H9 (cell line): Measurements from ENCODE around the gene FBXO38. TPM values are rescaled to one million over a fixed set of nuclear protein-coding genes. Genes with fewer than 3 reads are reported as not detected.
A peak's percentile ranks its signal among the peaks of the same experiment; 100 is the strongest.

Experiments
- DNase-seq: peaks from one replicate; pipeline ENCODE4 v3.0.0-alpha.2; 2017
- H2AFZ ChIP-seq: one replicate; pipeline ENCODE4 v1.6.1; 2013; ENCODE audit warnings: mild to moderate bottlenecking, low read length, control low read depth, moderate library complexity
- H2AK5ac ChIP-seq: 2 replicates; pipeline ENCODE4 v1.6.1; 2013; ENCODE audit warnings: low read length, control low read depth, mixed read lengths; ENCODE audit not compliant: insufficient read length
- H2BK120ac ChIP-seq: one replicate; pipeline ENCODE4 v1.6.1; 2013; ENCODE audit warnings: low read depth, mild to moderate bottlenecking, low read length, control low read depth, inconsistent platforms; ENCODE audit not compliant: poor library complexity, severe bottlenecking
- H2BK12ac ChIP-seq: 2 replicates; pipeline ENCODE4 v1.6.1; 2013; ENCODE audit warnings: low read length, control low read depth, mixed read lengths, low read depth; ENCODE audit not compliant: insufficient read length
- H2BK15ac ChIP-seq: 2 replicates; pipeline ENCODE4 v1.6.1; 2013; ENCODE audit warnings: low read depth, low read length, control low read depth
- H2BK20ac ChIP-seq: one replicate; pipeline ENCODE4 v1.6.1; 2013; ENCODE audit warnings: low read depth, mild to moderate bottlenecking, low read length, control low read depth, inconsistent platforms; ENCODE audit not compliant: poor library complexity, severe bottlenecking
- H2BK5ac ChIP-seq: 2 replicates; pipeline ENCODE4 v1.6.1; 2013; ENCODE audit warnings: low read length, control low read depth, mixed read lengths; ENCODE audit not compliant: insufficient read length
- H3K14ac ChIP-seq: 2 replicates; pipeline ENCODE4 v1.6.1; 2013; ENCODE audit warnings: low read length, control low read depth; ENCODE audit not compliant: insufficient read depth
- H3K18ac ChIP-seq: 2 replicates; pipeline ENCODE4 v1.6.1; 2013; ENCODE audit warnings: low read depth, mild to moderate bottlenecking, mixed read lengths, low read length, control low read depth; ENCODE audit not compliant: insufficient read length
- H3K23ac ChIP-seq: 2 replicates; pipeline ENCODE4 v1.6.1; 2013; ENCODE audit warnings: low read length, control low read depth, mixed read lengths, low read depth; ENCODE audit not compliant: insufficient read length
- H3K23me2 ChIP-seq: 2 replicates; pipeline ENCODE4 v1.6.1; 2013; ENCODE audit warnings: low read depth, mild to moderate bottlenecking, mixed read lengths, low read length, control low read depth; ENCODE audit not compliant: insufficient read length, poor library complexity, severe bottlenecking
- H3K27ac ChIP-seq: 2 replicates; pipeline ENCODE4 v1.5.1; 2013; ENCODE audit warnings: low read length, control low read depth, mixed read lengths, low read depth; ENCODE audit not compliant: insufficient read length
- H3K27me3 ChIP-seq: 2 replicates; pipeline ENCODE4 v1.6.1; 2013; ENCODE audit warnings: low read length, control low read depth, inconsistent platforms; ENCODE audit not compliant: insufficient read depth
- H3K4ac ChIP-seq: 2 replicates; pipeline ENCODE4 v1.6.1; 2013; ENCODE audit warnings: low read depth, mild to moderate bottlenecking, control low read depth, inconsistent platforms, low read length, moderate library complexity
- H3K4me1 ChIP-seq: 2 replicates; pipeline ENCODE4 v1.6.1; 2013; ENCODE audit warnings: low read length, control low read depth, inconsistent platforms; ENCODE audit not compliant: insufficient read depth
- H3K4me2 ChIP-seq: 2 replicates; pipeline ENCODE4 v1.6.1; 2013; ENCODE audit warnings: low read length, control low read depth, mixed read lengths; ENCODE audit not compliant: insufficient read length, insufficient read depth
- H3K56ac ChIP-seq: 2 replicates; pipeline ENCODE4 v1.6.1; 2013; ENCODE audit warnings: low read depth, mild to moderate bottlenecking, mixed read lengths, low read length, control low read depth; ENCODE audit not compliant: insufficient read length
- H3K79me1 ChIP-seq: 2 replicates; pipeline ENCODE4 v1.6.1; 2013; ENCODE audit warnings: low read depth, mild to moderate bottlenecking, moderate library complexity, low read length, control low read depth, inconsistent platforms; ENCODE audit not compliant: insufficient read depth, poor library complexity, severe bottlenecking
- H3K79me2 ChIP-seq: 2 replicates; pipeline ENCODE4 v1.6.1; 2013; ENCODE audit warnings: low read length, control low read depth, inconsistent platforms; ENCODE audit not compliant: insufficient read depth
- H3K9ac ChIP-seq: 2 replicates; pipeline ENCODE4 v1.6.1; 2013; ENCODE audit warnings: low read length, control low read depth, mixed read lengths; ENCODE audit not compliant: insufficient read length; ENCODE audit errors: extremely low read depth
- H3K9me3 ChIP-seq: one replicate; pipeline ENCODE4 v1.6.1; 2013; ENCODE audit warnings: low read depth, low read length, inconsistent platforms; ENCODE audit not compliant: control insufficient read depth
- H3T11ph ChIP-seq: one replicate; pipeline ENCODE4 v1.6.1; 2013; ENCODE audit warnings: mild to moderate bottlenecking, low read length, control low read depth, inconsistent platforms
- H4K20me1 ChIP-seq: one replicate; pipeline ENCODE4 v1.6.1; 2013; ENCODE audit not compliant: control insufficient read depth, insufficient read length, insufficient read depth
- H4K5ac ChIP-seq: 2 replicates; pipeline ENCODE4 v1.6.1; 2013; ENCODE audit warnings: low read depth, mild to moderate bottlenecking, mixed read lengths, low read length, control low read depth; ENCODE audit not compliant: insufficient read length
- H4K8ac ChIP-seq: replicated peaks from 2 replicates; pipeline ENCODE4 v1.6.1; 2013; ENCODE audit warnings: low read length, control low read depth, mixed read lengths, low read depth; ENCODE audit not compliant: insufficient read length
- H4K91ac ChIP-seq: 2 replicates; pipeline ENCODE4 v1.6.1; 2013; ENCODE audit warnings: low read depth, mild to moderate bottlenecking, moderate library complexity, mixed read lengths, low read length, control low read depth; ENCODE audit not compliant: insufficient read length
- H3K27ac Mint-ChIP-seq, 3 experiments: 2 replicates in 2 of 3; 3 replicates in 1 of 3; pipeline ENCODE4 v1.8.0; 2020 to 2021; ENCODE audit warnings: mixed read lengths in 3 of 3, mild to moderate bottlenecking in 1 of 3, moderate library complexity in 1 of 3
- H3K27me3 Mint-ChIP-seq: 2 replicates; pipeline ENCODE4 v1.8.0; 2021; ENCODE audit warnings: low read depth, mild to moderate bottlenecking, moderate library complexity, mixed read lengths
- H3K36me3 Mint-ChIP-seq, 3 experiments: 2 replicates in 2 of 3; 3 replicates in 1 of 3; pipeline ENCODE4 v1.8.0; 2020 to 2021; ENCODE audit warnings: low read depth in 3 of 3, mixed read lengths in 3 of 3; ENCODE audit not compliant: insufficient read depth in 1 of 3
- H3K4me1 Mint-ChIP-seq, 2 experiments: 2 replicates each; pipeline ENCODE4 v1.8.0; 2020; ENCODE audit warnings: mixed read lengths in 2 of 2
- H3K4me3 Mint-ChIP-seq, 2 experiments: 2 replicates in 1 of 2; 3 replicates in 1 of 2; pipeline ENCODE4 v1.8.0; 2020 to 2021; ENCODE audit warnings: mild to moderate bottlenecking in 2 of 2, mixed read lengths in 2 of 2, moderate library complexity in 1 of 2
- H3K9me3 Mint-ChIP-seq, 2 experiments: 2 replicates in 1 of 2; 3 replicates in 1 of 2; pipeline ENCODE4 v1.8.0; 2020; ENCODE audit warnings: mild to moderate bottlenecking in 2 of 2, mixed read lengths in 2 of 2, moderate library complexity in 1 of 2
- WGBS: extraction: QIAGEN DNeasy Blood & Tissue Kit; methylation state at CpG from one replicate; pipeline ENCODE4 v1.1.7; 2013; ENCODE audit warnings: missing lambda C conversion rate, low lambda C conversion rate, mixed read lengths; ENCODE audit not compliant: insufficient read length; ENCODE audit errors: extremely low coverage; 5-methylcytosine and 5-hydroxymethylcytosine counted together
- total RNA-seq: library from RNA; stranded (reverse); gene quantifications from 2 replicates; pipeline ENCODE4 v1.2.1, GENCODE V29; 2021
- TF ChIP-seq, protein P1 (sequence below): fragments of 200-600 bp; sonication (generic); conservative IDR thresholded peaks from 3 replicates; pipeline ENCODE4 v1.8.0; 2021; ENCODE audit warnings: antibody characterized with exemption, mild to moderate bottlenecking

FBXO38 gene
- total RNA-seq, 1 experiment from 2014 or later: 34.6 TPM

DNA sequence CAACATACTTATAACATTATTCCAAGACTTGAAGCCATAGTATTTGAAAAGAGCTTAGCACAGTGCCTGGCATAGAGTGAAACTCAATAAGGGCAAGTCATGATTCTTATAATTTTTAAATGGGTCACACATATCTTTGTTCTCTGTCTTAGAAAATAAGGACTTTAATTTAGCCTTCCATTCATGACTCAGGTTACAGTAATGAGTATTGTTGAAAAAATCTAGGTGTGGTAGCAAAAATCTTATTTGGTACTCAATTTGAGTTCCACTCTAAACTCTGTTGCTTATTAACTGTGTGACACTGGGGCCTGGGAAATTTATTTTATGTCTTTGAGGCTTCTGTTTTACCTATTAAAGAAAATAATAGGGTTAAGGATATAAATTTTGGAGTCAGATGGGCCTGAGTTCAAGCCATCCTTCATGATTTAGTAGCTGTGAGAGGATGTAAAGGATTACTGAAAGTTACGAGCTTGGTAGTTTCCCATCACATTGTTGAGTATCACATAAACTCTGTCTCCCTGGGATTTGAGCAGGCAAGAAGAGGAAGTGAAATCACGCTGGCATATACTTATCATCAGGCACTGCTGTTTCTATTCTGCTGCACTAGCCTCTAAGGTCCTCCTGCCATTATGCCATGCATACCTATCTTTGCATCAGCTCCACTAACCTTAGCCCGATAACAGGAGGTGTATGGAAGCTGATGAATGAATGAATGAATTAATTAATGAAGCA is 46.9 kb upstream of the FBXO38 start:
- Histone ChIP-seq H3K4ac (no peak overlapping the region), H3K79me1 (no peaks in the 10 kb centered on the region), H3K18ac (no peak overlapping the region), H3K23ac (no peak overlapping the region), H3K4me1 (no peaks in the 10 kb centered on the region), H3K79me2 (no peaks in the 10 kb centered on the region), H4K20me1 (no peaks in the 10 kb centered on the region), H3K9ac (no peak overlapping the region), H2BK5ac (no peak overlapping the region), H2BK20ac (no peak overlapping the region), H4K8ac (no peak overlapping the region), H3K4me2 (no peak overlapping the region), H3K27me3 (no peaks in the 10 kb centered on the region), H3K27ac (no peak overlapping the region), H2BK120ac (no peak overlapping the region), H3K9me3 (no peaks in the 10 kb centered on the region), H3K23me2 (no peaks in the 10 kb centered on the region), H3K14ac (no peak overlapping the region), H2BK15ac (no peak overlapping the region), H4K5ac (no peak overlapping the region), H3T11ph (no peak overlapping the region), H2AK5ac (no peak overlapping the region), H4K91ac (no peak overlapping the region), H2AFZ (no peak overlapping the region), H3K56ac (no peak overlapping the region), H2BK12ac (no peak overlapping the region)
- H3K9me3 Mint-ChIP-seq: no peaks in the 10 kb centered on the region
- no peak overlapping the region for H3K4me3 Mint-ChIP-seq
- no peaks in the 10 kb centered on the region for H3K4me1 Mint-ChIP-seq
- peak overlapping the region in 1 of 3 experiments; percentile 70; a peak in 1 of 7 replicates for H3K27ac Mint-ChIP-seq
- WGBS: no CpG with 5 or more reads among the region's 3 CpGs
- no peak for DNase-seq
- no peaks in the 10 kb centered on the region; the same call in 1 of the 2 replicates for H3K27me3 Mint-ChIP-seq
- TF ChIP-seq, protein P1, sequence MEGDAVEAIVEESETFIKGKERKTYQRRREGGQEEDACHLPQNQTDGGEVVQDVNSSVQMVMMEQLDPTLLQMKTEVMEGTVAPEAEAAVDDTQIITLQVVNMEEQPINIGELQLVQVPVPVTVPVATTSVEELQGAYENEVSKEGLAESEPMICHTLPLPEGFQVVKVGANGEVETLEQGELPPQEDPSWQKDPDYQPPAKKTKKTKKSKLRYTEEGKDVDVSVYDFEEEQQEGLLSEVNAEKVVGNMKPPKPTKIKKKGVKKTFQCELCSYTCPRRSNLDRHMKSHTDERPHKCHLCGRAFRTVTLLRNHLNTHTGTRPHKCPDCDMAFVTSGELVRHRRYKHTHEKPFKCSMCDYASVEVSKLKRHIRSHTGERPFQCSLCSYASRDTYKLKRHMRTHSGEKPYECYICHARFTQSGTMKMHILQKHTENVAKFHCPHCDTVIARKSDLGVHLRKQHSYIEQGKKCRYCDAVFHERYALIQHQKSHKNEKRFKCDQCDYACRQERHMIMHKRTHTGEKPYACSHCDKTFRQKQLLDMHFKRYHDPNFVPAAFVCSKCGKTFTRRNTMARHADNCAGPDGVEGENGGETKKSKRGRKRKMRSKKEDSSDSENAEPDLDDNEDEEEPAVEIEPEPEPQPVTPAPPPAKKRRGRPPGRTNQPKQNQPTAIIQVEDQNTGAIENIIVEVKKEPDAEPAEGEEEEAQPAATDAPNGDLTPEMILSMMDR: no peak
- H3K36me3 Mint-ChIP-seq: no peaks in the 10 kb centered on the region
